ENCODE results near the gene LONP2. TPM values are rescaled to one million over a fixed set of nuclear protein-coding genes. Genes with fewer than 3 reads are reported as not detected.

Gene LONP2
- total RNA-seq, 3 donors from 2014 or later (not counting 1 experiment from before 2014, with no cell fraction given) = 48.6 to 87.8 (median 61.7) TPM

GRCh38 chr16:48330841-48331192 is 86.7 kb downstream of the LONP2 start:
- Histone ChIP-seq H3K4me1 (ENCODE audit: control insufficient read depth, insufficient read depth, low read length) (no peaks in the 10 kb centered on the region), H3K27me3 (ENCODE audit: control insufficient read depth, insufficient read depth, low read length) (no peaks in the 10 kb centered on the region), H3K27ac (ENCODE audit: low read length) (no peak overlapping the region), H3K9me3 (ENCODE audit: control insufficient read depth, insufficient read depth, low read length) (no peaks in the 10 kb centered on the region), H3K4me3 (ENCODE audit: low read length) (no peak overlapping the region), H3K36me3 (ENCODE audit: control insufficient read depth, insufficient read depth, low read length) (peaks cover 20% of the 10 kb centered on the region)
- Mint-ChIP-seq H3K27me3 (ENCODE audit: low read depth in 2 of 2) (no peaks in the 10 kb centered on the region), H3K4me1 (peaks cover 5 to 12% of the 10 kb centered on the region in 2 donors), H3K9me3 (no peaks in the 10 kb centered on the region), H3K27ac (no peak overlapping the region), H3K36me3 (peaks cover 2% of the 10 kb centered on the region), H3K4me3 (no peak overlapping the region)
- intact Hi-C loops (cut with micrococcal nuclease) = no loop called here
- DNase-seq (no peak), ATAC-seq (no peak)
- WGBS (ENCODE audit: insufficient coverage) = 9% methylated on average over 1 of the region's 3 CpGs
- TF ChIP-seq, protein P1, sequence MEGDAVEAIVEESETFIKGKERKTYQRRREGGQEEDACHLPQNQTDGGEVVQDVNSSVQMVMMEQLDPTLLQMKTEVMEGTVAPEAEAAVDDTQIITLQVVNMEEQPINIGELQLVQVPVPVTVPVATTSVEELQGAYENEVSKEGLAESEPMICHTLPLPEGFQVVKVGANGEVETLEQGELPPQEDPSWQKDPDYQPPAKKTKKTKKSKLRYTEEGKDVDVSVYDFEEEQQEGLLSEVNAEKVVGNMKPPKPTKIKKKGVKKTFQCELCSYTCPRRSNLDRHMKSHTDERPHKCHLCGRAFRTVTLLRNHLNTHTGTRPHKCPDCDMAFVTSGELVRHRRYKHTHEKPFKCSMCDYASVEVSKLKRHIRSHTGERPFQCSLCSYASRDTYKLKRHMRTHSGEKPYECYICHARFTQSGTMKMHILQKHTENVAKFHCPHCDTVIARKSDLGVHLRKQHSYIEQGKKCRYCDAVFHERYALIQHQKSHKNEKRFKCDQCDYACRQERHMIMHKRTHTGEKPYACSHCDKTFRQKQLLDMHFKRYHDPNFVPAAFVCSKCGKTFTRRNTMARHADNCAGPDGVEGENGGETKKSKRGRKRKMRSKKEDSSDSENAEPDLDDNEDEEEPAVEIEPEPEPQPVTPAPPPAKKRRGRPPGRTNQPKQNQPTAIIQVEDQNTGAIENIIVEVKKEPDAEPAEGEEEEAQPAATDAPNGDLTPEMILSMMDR (IDR thresholded peaks at IDR 0.05) = no peak

GRCh38 chr16:48332978-48333377 is 88.9 kb downstream of the LONP2 start:
- WGBS (ENCODE audit: insufficient coverage) = 98% methylated on average over 5 of the region's 5 CpGs
- no peak for ATAC-seq
- H3K4me3 ChIP-seq (ENCODE audit: low read length) = no peak overlapping the region
- H3K9me3 ChIP-seq (ENCODE audit: control insufficient read depth, insufficient read depth, low read length) = no peaks in the 10 kb centered on the region
- no peak overlapping the region for H3K27ac ChIP-seq (ENCODE audit: low read length)
- TF ChIP-seq, protein P1 (IDR thresholded peaks at IDR 0.05) = no peak
- peaks cover 5 to 12% of the 10 kb centered on the region in 2 donors for H3K4me1 Mint-ChIP-seq
- no peaks in the 10 kb centered on the region for H3K27me3 Mint-ChIP-seq (ENCODE audit: low read depth in 2 of 2)
- no peaks in the 10 kb centered on the region for H3K27me3 ChIP-seq (ENCODE audit: control insufficient read depth, insufficient read depth, low read length)
- H3K4me1 ChIP-seq (ENCODE audit: control insufficient read depth, insufficient read depth, low read length) = no peaks in the 10 kb centered on the region
- H3K27ac Mint-ChIP-seq = no peak overlapping the region
- intact Hi-C loops (cut with micrococcal nuclease) = no loop called here
- H3K4me3 Mint-ChIP-seq = no peak overlapping the region
- peaks cover 5% of the 10 kb centered on the region for H3K36me3 Mint-ChIP-seq
- peaks cover 30% of the 10 kb centered on the region for H3K36me3 ChIP-seq (ENCODE audit: control insufficient read depth, insufficient read depth, low read length)
- no peak for DNase-seq
- no peaks in the 10 kb centered on the region for H3K9me3 Mint-ChIP-seq

DNA sequence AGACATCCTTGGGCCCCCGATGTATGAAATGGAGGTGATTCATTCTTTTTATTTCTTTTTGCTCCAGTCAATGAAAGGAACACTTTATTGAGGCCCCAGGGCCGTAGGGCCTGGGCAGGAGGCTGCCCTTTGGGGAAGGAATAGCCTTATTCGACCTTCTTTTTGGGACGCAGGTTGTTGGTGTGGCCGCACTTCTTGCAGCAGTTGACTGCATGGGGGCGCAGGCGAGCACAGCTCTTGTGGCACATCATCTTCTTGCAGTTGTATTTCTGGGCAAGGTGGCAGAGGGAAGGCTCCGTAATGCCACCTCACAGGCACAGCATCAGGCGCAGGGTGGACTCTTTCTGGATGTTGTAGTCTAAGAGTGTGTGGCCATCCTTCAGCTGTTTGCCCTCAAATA is 90.2 kb downstream of the LONP2 start:
- H3K9me3 Mint-ChIP-seq = no peaks in the 10 kb centered on the region
- intact Hi-C loops (cut with micrococcal nuclease) = no loop called here
- DNase-seq (no peak), ATAC-seq (no peak)
- no peak overlapping the region for H3K4me3 Mint-ChIP-seq
- H3K27ac ChIP-seq (ENCODE audit: low read length) = no peak overlapping the region
- no peaks in the 10 kb centered on the region for H3K4me1 ChIP-seq (ENCODE audit: control insufficient read depth, insufficient read depth, low read length)
- peaks cover 10 to 12% of the 10 kb centered on the region in 2 donors for H3K4me1 Mint-ChIP-seq
- no peak overlapping the region for H3K4me3 ChIP-seq (ENCODE audit: low read length)
- WGBS (ENCODE audit: insufficient coverage) = 95% methylated on average over 9 of the region's 9 CpGs
- H3K36me3 Mint-ChIP-seq = peaks cover 5% of the 10 kb centered on the region
- H3K36me3 ChIP-seq (ENCODE audit: control insufficient read depth, insufficient read depth, low read length) = peaks cover 32% of the 10 kb centered on the region
- H3K27me3 Mint-ChIP-seq (ENCODE audit: low read depth in 2 of 2) = no peaks in the 10 kb centered on the region
- TF ChIP-seq, protein P1 (IDR thresholded peaks at IDR 0.05) = no peak
- no peak overlapping the region for H3K27ac Mint-ChIP-seq
- no peaks in the 10 kb centered on the region for H3K9me3 ChIP-seq (ENCODE audit: control insufficient read depth, insufficient read depth, low read length)
- no peaks in the 10 kb centered on the region for H3K27me3 ChIP-seq (ENCODE audit: control insufficient read depth, insufficient read depth, low read length)

DNA sequence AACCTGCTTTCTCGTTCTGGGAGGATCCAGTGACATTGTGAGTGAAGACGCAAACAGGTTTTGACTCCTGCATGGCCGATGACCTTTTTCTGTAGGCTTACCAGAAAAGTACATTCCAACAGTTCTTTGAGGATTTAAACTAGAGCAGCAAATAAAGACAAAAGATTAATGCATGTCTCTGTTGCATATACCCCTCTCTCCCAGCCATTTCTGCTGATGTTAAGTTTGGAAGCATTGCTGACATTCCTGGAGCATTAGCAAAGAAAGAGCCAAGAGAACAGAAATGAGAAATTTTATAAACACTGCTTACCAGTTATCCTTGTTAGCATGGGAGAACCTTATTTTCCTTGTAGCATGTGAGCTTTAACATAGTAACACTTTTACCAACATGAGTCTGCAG is 91.9 kb downstream of the LONP2 start:
- no peaks in the 10 kb centered on the region for H3K27me3 Mint-ChIP-seq (ENCODE audit: low read depth in 2 of 2)
- peaks cover 4 to 5% of the 10 kb centered on the region in 2 donors for H3K4me1 Mint-ChIP-seq
- H3K27ac Mint-ChIP-seq = no peak overlapping the region
- H3K36me3 ChIP-seq (ENCODE audit: control insufficient read depth, insufficient read depth, low read length) = peaks cover 36% of the 10 kb centered on the region
- 100% methylated on average over 3 of the region's 3 CpGs for WGBS (ENCODE audit: insufficient coverage)
- TF ChIP-seq, protein P1 (IDR thresholded peaks at IDR 0.05) = no peak
- H3K4me3 Mint-ChIP-seq = no peak overlapping the region
- H3K4me3 ChIP-seq (ENCODE audit: low read length) = no peak overlapping the region
- no peak overlapping the region for H3K27ac ChIP-seq (ENCODE audit: low read length)
- DNase-seq (no peak), ATAC-seq (no peak)
- no peaks in the 10 kb centered on the region for H3K27me3 ChIP-seq (ENCODE audit: control insufficient read depth, insufficient read depth, low read length)
- peaks cover 5% of the 10 kb centered on the region for H3K36me3 Mint-ChIP-seq
- no peaks in the 10 kb centered on the region for H3K9me3 ChIP-seq (ENCODE audit: control insufficient read depth, insufficient read depth, low read length)
- intact Hi-C loops (cut with micrococcal nuclease) = no loop called here
- H3K4me1 ChIP-seq (ENCODE audit: control insufficient read depth, insufficient read depth, low read length) = no peaks in the 10 kb centered on the region
- no peaks in the 10 kb centered on the region for H3K9me3 Mint-ChIP-seq
